Esophagus muscularis mucosa (tissue), 4 donors: ENCODE measurements around the gene ZNF532. TPM values are rescaled to one million over a fixed set of nuclear protein-coding genes. Genes with fewer than 3 reads are reported as not detected.

Source experiments
- DNase-seq: peaks from one replicate; pipeline ENCODE4 v3.0.0-alpha.2; 2017; ENCODE audit errors: extremely low spot score
- H3K27ac ChIP-seq, 4 donors: fragments of 200-600 bp; sonication (generic); replicated peaks in 1 of 4; 1 replicate in 3 of 4; 2 replicates in 1 of 4; pipeline ENCODE4 v1.5.1; 2016 to 2019; ENCODE audit warnings: mild to moderate bottlenecking in 1 of 4
- H3K27me3 ChIP-seq, 4 donors: fragments of 200-600 bp; sonication (generic); one replicate each; pipeline versions ENCODE4 v1.5.1 to v1.6.0; 2016 to 2019
- H3K36me3 ChIP-seq, 4 donors: fragments of 200-600 bp; sonication (generic); one replicate each; pipeline ENCODE4 v1.5.1; 2016 to 2019
- H3K4me1 ChIP-seq, 4 donors: fragments of 200-600 bp; sonication (generic); one replicate each; pipeline ENCODE4 v1.5.1; 2016 to 2019
- H3K4me3 ChIP-seq, 4 donors: fragments of 200-600 bp; sonication (generic); 1 replicate in 2 of 4; 2 replicates in 2 of 4; pipeline ENCODE4 v1.5.1; 2016 to 2019; ENCODE audit warnings: mild to moderate bottlenecking in 4 of 4, moderate library complexity in 1 of 4
- H3K9me3 ChIP-seq, 4 donors: fragments of 200-600 bp; sonication (generic); 1 replicate in 3 of 4; 2 replicates in 1 of 4; pipeline ENCODE4 v1.5.1; 2016 to 2019
- CTCF ChIP-seq, 3 experiments: fragments of 200-600 bp in 2 of 3; fragments of 450-650 bp in 1 of 3; sonication (generic) in 2 of 3; IDR thresholded peaks; one replicate each; pipeline ENCODE4 v1.5.1; 2017 to 2019; ENCODE audit warnings: antibody characterized with exemption in 3 of 3, mild to moderate bottlenecking in 2 of 3, moderate library complexity in 1 of 3
- EP300 ChIP-seq: sonication (generic); formaldehyde crosslinking; IDR thresholded peaks from one replicate; pipeline ENCODE4 v1.6.1; 2017; ENCODE audit warnings: antibody characterized with exemption
- POLR2A ChIP-seq: fragments of 450-650 bp; IDR thresholded peaks from one replicate; pipeline ENCODE4 v1.6.1; 2017; ENCODE audit warnings: antibody characterized with exemption, moderate library complexity, mild to moderate bottlenecking, low read depth
- POLR2AphosphoS5 ChIP-seq, 2 donors: sonication (generic); formaldehyde crosslinking; IDR thresholded peaks; one replicate each; pipeline ENCODE4 v1.6.1; 2017; ENCODE audit warnings: antibody characterized with exemption in 2 of 2
- WGBS: methylation state at CpG from one replicate; pipeline ENCODE4 v1.1.5; 2018; 5-methylcytosine and 5-hydroxymethylcytosine counted together
- intact Hi-C: fragments of 100-400 bp; cut with DNase I; formaldehyde crosslinking; loops from one replicate; pipeline ENCODE4 v1.15.1; 2023
- total RNA-seq, 4 donors: library from RNA; depleted of rRNA; stranded (reverse); fragments of >200 nt; gene quantifications; one replicate each; pipeline versions ENCODE4 v1.1.0 to v1.2.1, GENCODE V29; 2016

The ZNF532 gene
- total RNA-seq, 4 donors from 2014 or later: 62.3 to 121 (median 64.7) TPM

GRCh38 chr18:58966005-58966677, 101.5 kb downstream of the ZNF532 start:
- no peak overlapping the region for H3K27ac ChIP-seq
- H3K9me3 ChIP-seq: no peaks in the 10 kb centered on the region
- intact Hi-C loops: no loop called here
- 28% methylated on average over 3 of the region's 3 CpGs for WGBS
- no peak overlapping the region for H3K4me3 ChIP-seq
- H3K27me3 ChIP-seq: no peaks in the 10 kb centered on the region
- DNase-seq: no peak
- TF ChIP-seq POLR2A (no peak), EP300 (no peak), POLR2AphosphoS5 (IDR thresholded peaks at IDR 0.05) (no peak), CTCF (IDR thresholded peaks at IDR 0.05) (no peak)
- H3K36me3 ChIP-seq: peaks cover 0 to 45% (median 13%) of the 10 kb centered on the region in 4 donors
- peaks cover 27 to 35% (median 30%) of the 10 kb centered on the region in 4 donors for H3K4me1 ChIP-seq

GRCh38 chr18:58966704-58967103, 102.0 kb downstream of the ZNF532 start:
- Histone ChIP-seq H3K4me3 (no peak overlapping the region), H3K27me3 (no peaks in the 10 kb centered on the region), H3K9me3 (no peaks in the 10 kb centered on the region), H3K27ac (no peak overlapping the region), H3K36me3 (peaks cover 0 to 41% (median 11%) of the 10 kb centered on the region in 4 donors), H3K4me1 (peaks cover 27 to 35% (median 30%) of the 10 kb centered on the region in 4 donors)
- DNase-seq: no peak
- 60% methylated on average over 3 of the region's 3 CpGs for WGBS
- no peak for TF ChIP-seq EP300
- no peak for TF ChIP-seq POLR2AphosphoS5 (IDR thresholded peaks at IDR 0.05)
- no peak for TF ChIP-seq POLR2A
- no peak for TF ChIP-seq CTCF (IDR thresholded peaks at IDR 0.05)
- intact Hi-C loops: no loop called here

GRCh38 chr18:58967751-58968254, 103.1 kb downstream of the ZNF532 start:
- intact Hi-C loops: no loop called here
- TF ChIP-seq CTCF (IDR thresholded peaks at IDR 0.05) (no peak), POLR2A (no peak), POLR2AphosphoS5 (IDR thresholded peaks at IDR 0.05) (no peak), EP300 (no peak)
- peaks cover 0 to 44% (median 13%) of the 10 kb centered on the region in 4 donors for H3K36me3 ChIP-seq

GRCh38 chr18:58970943-58971790, 106.5 kb downstream of the ZNF532 start:
- TF ChIP-seq EP300: no peak
- no peak for TF ChIP-seq CTCF (IDR thresholded peaks at IDR 0.05)
- no peak for TF ChIP-seq POLR2A
- TF ChIP-seq POLR2AphosphoS5 (IDR thresholded peaks at IDR 0.05): no peak
- peaks cover 15 to 20% (median 17%) of the 10 kb centered on the region in 4 donors for H3K4me1 ChIP-seq
- WGBS: 92% methylated on average over 14 of the region's 14 CpGs
- H3K4me3 ChIP-seq: no peak overlapping the region
- H3K27me3 ChIP-seq: no peaks in the 10 kb centered on the region
- H3K36me3 ChIP-seq: peaks cover 0 to 52% (median 16%) of the 10 kb centered on the region in 4 donors
- no peak for DNase-seq
- intact Hi-C loops: no loop called here
- H3K27ac ChIP-seq: no peak overlapping the region
- no peaks in the 10 kb centered on the region for H3K9me3 ChIP-seq

More at GRCh38 chr18:58967751-58968254, 103.1 kb downstream of the ZNF532 start:
- DNase-seq: no peak
- H3K4me1 ChIP-seq: peaks cover 27 to 35% (median 30%) of the 10 kb centered on the region in 4 donors
- H3K4me3 ChIP-seq: no peak overlapping the region
- no peaks in the 10 kb centered on the region for H3K27me3 ChIP-seq
- no peaks in the 10 kb centered on the region for H3K9me3 ChIP-seq
- WGBS: 78% methylated on average over 5 of the region's 5 CpGs
- no peak overlapping the region for H3K27ac ChIP-seq
